A549 (cell line): ENCODE results near the gene RAD51B. TPM values are rescaled to one million over a fixed set of nuclear protein-coding genes. Genes with fewer than 3 reads are reported as not detected.

Experiments used
- ATAC-seq, 2 experiments: fragments of 200-7000 bp in 1 of 2; fragments of >200 bp in 1 of 2; cut with Nextera tagmentation in 1 of 2; cut with Tn5 transposase in 1 of 2; 3 replicates each; pipeline versions ENCODE4 v1.8.0 to v1.9.1; 2018 to 2020; ENCODE audit warnings: mild to moderate bottlenecking in 1 of 2, moderate library complexity in 1 of 2
- CTCF ChIA-PET: fragments of 300-600 bp; sonication (Branson Sonifier 250); formaldehyde crosslinking; extraction: SDS; loops from one replicate; lab custom pipeline; 2021; ENCODE audit warnings: antibody characterized with exemption, inconsistent platforms; lab: Yijun Ruan, JAX
- POLR2A ChIA-PET: fragments of 350-600 bp; formaldehyde crosslinking; extraction: SDS; loops from one replicate; lab custom pipeline; 2021; ENCODE audit warnings: antibody characterized with exemption, inconsistent platforms; lab: Yijun Ruan, JAX
- DNase-seq, 2 experiments: peaks; one replicate each; pipeline versions ENCODE4 v3.0.0 to v3.0.0-alpha.2; 2011 to 2016; ENCODE audit warnings: low read depth in 1 of 2, low spot score in 1 of 2
- FAIRE-seq: peaks from 2 replicates; lab custom pipeline; 2011; peaks lifted over from hg19 to GRCh38; lab: Jason Lieb, UNC
- H3K27ac ChIP-seq, 2 experiments: fragments of >200 bp; sonication (Bioruptor Twin); formaldehyde crosslinking; 3 replicates each; pipeline ENCODE4 v1.5.1; 2016 to 2017
- H3K4me1 ChIP-seq: fragments of >200 bp; sonication (Bioruptor Twin); formaldehyde crosslinking; 3 replicates; pipeline ENCODE4 v1.6.1; 2016
- H3K4me2 ChIP-seq: fragments of >200 bp; sonication (Bioruptor Twin); formaldehyde crosslinking; 3 replicates; pipeline ENCODE4 v1.6.1; 2016
- H3K4me3 ChIP-seq: fragments of >200 bp; sonication (Bioruptor Twin); formaldehyde crosslinking; 3 replicates; pipeline ENCODE4 v1.5.1; 2016
- H3K9me3 ChIP-seq: fragments of >200 bp; sonication (Bioruptor Twin); formaldehyde crosslinking; 3 replicates; pipeline ENCODE4 v1.6.1; 2016
- CBX8 ChIP-seq: fragments of 200-600 bp; sonication (generic); IDR thresholded peaks from 2 replicates; pipeline ENCODE4 v1.6.1; 2016
- FOSL2 ChIP-seq, 2 experiments: fragments of 450-650 bp in 1 of 2; fragments of >200 bp in 1 of 2; sonication (Bioruptor Twin) in 1 of 2; formaldehyde crosslinking; IDR thresholded peaks; 2 replicates each; pipeline versions ENCODE4 v1.5.0 to v1.6.1; 2016 to 2020; ENCODE audit warnings: mild to moderate bottlenecking in 1 of 2, moderate library complexity in 1 of 2
- FOXS1 ChIP-seq: fragments of 250-450 bp; sonication (Bioruptor Pico); IDR thresholded peaks from 2 replicates; pipeline ENCODE4 v1.5.0; 2020; ENCODE audit warnings: mild to moderate bottlenecking, moderate library complexity
- POLR2A ChIP-seq: IDR thresholded peaks from 2 replicates; pipeline ENCODE4 v1.6.1; 2012; ENCODE audit warnings: mild to moderate bottlenecking, low read length
- POLR2AphosphoS2 ChIP-seq: conservative IDR thresholded peaks from 2 replicates; pipeline ENCODE4 v1.6.1; 2012; ENCODE audit warnings: low read length, improper control_type of control experiment, inconsistent platforms
- RAD21 ChIP-seq, 2 experiments: fragments of >200 bp in 1 of 2; sonication (Bioruptor Twin) in 1 of 2; formaldehyde crosslinking in 1 of 2; IDR thresholded peaks in 1 of 2; conservative IDR thresholded peaks in 1 of 2; 2 replicates in 1 of 2; 3 replicates in 1 of 2; pipeline ENCODE4 v1.6.1; 2012 to 2018; ENCODE audit warnings: inconsistent platforms in 1 of 2
- RCOR1 ChIP-seq: fragments of 150-350 bp; IDR thresholded peaks from 2 replicates; pipeline ENCODE4 v1.6.1; 2014; ENCODE audit warnings: antibody characterized with exemption, low read length, low read depth
- REST ChIP-seq: fragments of 200-600 bp; sonication (generic); IDR thresholded peaks from 2 replicates; pipeline ENCODE4 v1.6.1; 2016; ENCODE audit warnings: antibody characterized with exemption, mild to moderate bottlenecking, moderate library complexity
- RNF2 ChIP-seq: fragments of 200-600 bp; sonication (generic); IDR thresholded peaks from 2 replicates; pipeline ENCODE4 v1.6.1; 2016; ENCODE audit warnings: low read depth, mild to moderate bottlenecking, antibody characterized with exemption, moderate library complexity, borderline replicate concordance
- SREBF2 ChIP-seq: fragments of 450-650 bp; IDR thresholded peaks from 2 replicates; pipeline ENCODE4 v1.6.1; 2014; ENCODE audit warnings: mild to moderate bottlenecking, moderate library complexity
- TP53 ChIP-seq: fragments of 250-450 bp; sonication (Bioruptor Pico); IDR thresholded peaks from 2 replicates; pipeline ENCODE4 v1.5.0; 2021; ENCODE audit warnings: mild to moderate bottlenecking, moderate library complexity
- USF2 ChIP-seq: fragments of 450-650 bp; IDR thresholded peaks from 2 replicates; pipeline ENCODE4 v1.6.1; 2014; ENCODE audit warnings: antibody characterized with exemption
- ZNF302 ChIP-seq: fragments of 250-450 bp; sonication (Bioruptor Pico); IDR thresholded peaks from 2 replicates; pipeline ENCODE4 v1.9.0; 2021; ENCODE audit warnings: inconsistent platforms, mild to moderate bottlenecking, moderate library complexity
- ZSCAN20 ChIP-seq: fragments of 250-450 bp; sonication (Bioruptor Pico); IDR thresholded peaks from 2 replicates; pipeline ENCODE4 v1.8.0; 2022; ENCODE audit warnings: mild to moderate bottlenecking, moderate library complexity
- WGBS: methylation state at CpG from one replicate; pipeline ENCODE4 v1.1.6; 2017; ENCODE audit errors: missing lambda C conversion rate; 5-methylcytosine and 5-hydroxymethylcytosine counted together
- polyA plus RNA-seq, 4 experiments: library from polyadenylated mRNA; depleted of rRNA in 3 of 4; stranded (reverse); fragments of >200 nt; fragmentation: RNase III in 1 of 4; extraction: RNeasy Plus Mini Kit Qiagen cat#74134 plus additional on column Dnase treatment in 1 of 4; gene quantifications; 2 replicates in 3 of 4; 3 replicates in 1 of 4; pipeline ENCODE4 v1.2.3, GENCODE V29; 2011 to 2017
- TF ChIP-seq, protein P1 (sequence below): fragments of >200 bp; sonication (Bioruptor Twin); formaldehyde crosslinking; IDR thresholded peaks from 3 replicates; pipeline ENCODE4 v1.6.1; 2016
- TF ChIP-seq, protein P2 (sequence below): IDR thresholded peaks from 2 replicates; pipeline ENCODE4 v1.6.1; 2012
- TF ChIP-seq, protein P3 (sequence below): fragments of 150-350 bp; IDR thresholded peaks from 2 replicates; pipeline ENCODE4 v1.6.1; 2014; ENCODE audit warnings: low read depth, mild to moderate bottlenecking, low read length
- TF ChIP-seq, protein P4 (sequence below): fragments of 250-450 bp; sonication (Bioruptor Pico); IDR thresholded peaks from 2 replicates; pipeline ENCODE4 v1.5.0; 2021; ENCODE audit warnings: mild to moderate bottlenecking, moderate library complexity, borderline replicate concordance

The RAD51B gene
- polyA plus RNA-seq, 2 of the 4 experiments (the other 2 are of a cell fraction) = 7.2 to 10.8 TPM

DNA sequence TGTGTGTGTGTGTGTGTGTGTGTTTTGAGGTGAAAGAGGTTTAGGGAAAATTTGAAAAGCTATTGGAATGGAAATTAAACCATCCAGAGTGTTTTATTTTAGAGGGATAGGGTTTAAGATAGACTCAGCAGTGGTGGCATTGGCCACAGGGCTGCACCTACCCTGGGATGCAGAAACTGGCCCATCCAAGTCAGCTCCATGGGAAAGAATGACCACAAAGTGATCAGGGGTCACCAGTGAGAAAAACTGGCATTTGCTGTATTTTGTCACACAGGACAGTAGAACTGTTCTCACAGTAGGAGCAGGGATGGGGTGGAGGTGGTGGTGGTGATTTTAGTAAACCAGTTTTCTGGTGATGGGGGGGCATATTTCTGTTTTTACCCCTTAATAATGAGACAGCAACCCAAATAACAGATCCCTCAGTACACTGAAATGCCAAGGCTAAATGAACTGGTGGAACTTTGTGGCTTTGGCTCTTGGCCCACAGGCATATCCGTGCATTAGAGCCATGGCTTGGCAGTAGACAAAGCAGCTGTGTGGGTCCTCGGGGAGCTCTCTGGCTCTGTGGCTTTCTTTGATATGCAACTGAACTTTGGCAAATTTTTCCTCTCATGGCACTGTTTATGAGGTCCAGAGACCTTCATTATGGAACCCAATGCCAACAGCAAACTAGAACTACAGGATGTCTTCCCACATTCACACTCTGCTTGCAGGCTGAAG lies 625.0 kb downstream of the RAD51B start:
- no peak for FAIRE-seq
- peak overlapping the region; percentile 42 to 57 for H3K27ac ChIP-seq
- no peak overlapping the region for H3K4me3 ChIP-seq
- ATAC-seq = no peak
- TF ChIP-seq FOXS1 (no peak), RAD21 (conservative IDR thresholded peaks at IDR 0.05 in 1 of 2, IDR thresholded peaks at IDR 0.05 in 1 of 2) (no peak), USF2 (no peak), TP53 (no peak), CBX8 (no peak), RNF2 (no peak), POLR2AphosphoS2 (no peak), REST (no peak), SREBF2 (no peak)
- TF ChIP-seq, protein P1, sequence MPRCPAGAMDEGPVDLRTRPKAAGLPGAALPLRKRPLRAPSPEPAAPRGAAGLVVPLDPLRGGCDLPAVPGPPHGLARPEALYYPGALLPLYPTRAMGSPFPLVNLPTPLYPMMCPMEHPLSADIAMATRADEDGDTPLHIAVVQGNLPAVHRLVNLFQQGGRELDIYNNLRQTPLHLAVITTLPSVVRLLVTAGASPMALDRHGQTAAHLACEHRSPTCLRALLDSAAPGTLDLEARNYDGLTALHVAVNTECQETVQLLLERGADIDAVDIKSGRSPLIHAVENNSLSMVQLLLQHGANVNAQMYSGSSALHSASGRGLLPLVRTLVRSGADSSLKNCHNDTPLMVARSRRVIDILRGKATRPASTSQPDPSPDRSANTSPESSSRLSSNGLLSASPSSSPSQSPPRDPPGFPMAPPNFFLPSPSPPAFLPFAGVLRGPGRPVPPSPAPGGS = no peak
- no peaks in the 10 kb centered on the region for H3K9me3 ChIP-seq
- WGBS = 61% methylated on average over 2 of the region's 2 CpGs
- CTCF ChIA-PET = interaction anchor here (0.7 to 2.1 kb wide), 2 partner anchors 10 to 147 kb away, joined by 3 to 10 read pairs; no protein-coding TSS in a partner anchor
- POLR2A ChIA-PET = no interaction called here
- H3K4me2 ChIP-seq = no peak overlapping the region
- peaks cover 43% of the 10 kb centered on the region for H3K4me1 ChIP-seq
- no peak for DNase-seq

GRCh38 chr14:68446243-68447040 lies 626.9 kb downstream of the RAD51B start:
- POLR2A ChIA-PET = no interaction called here
- 94% methylated on average over 7 of the region's 7 CpGs for WGBS
- FAIRE-seq = no peak
- TF ChIP-seq FOSL2 (IDR thresholded peaks at IDR 0.05) (no peak), FOSL2 (CRISPR knock-in tag; IDR thresholded peaks at IDR 0.05) (no peak), REST (no peak), ZNF302 (CRISPR knock-in tag) (no peak), ZSCAN20 (CRISPR knock-in tag) (no peak), RCOR1 (no peak), TP53 (no peak), POLR2A (no peak)
- TF ChIP-seq, protein P2, sequence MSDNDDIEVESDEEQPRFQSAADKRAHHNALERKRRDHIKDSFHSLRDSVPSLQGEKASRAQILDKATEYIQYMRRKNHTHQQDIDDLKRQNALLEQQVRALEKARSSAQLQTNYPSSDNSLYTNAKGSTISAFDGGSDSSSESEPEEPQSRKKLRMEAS = no peak
- TF ChIP-seq, protein P3, sequence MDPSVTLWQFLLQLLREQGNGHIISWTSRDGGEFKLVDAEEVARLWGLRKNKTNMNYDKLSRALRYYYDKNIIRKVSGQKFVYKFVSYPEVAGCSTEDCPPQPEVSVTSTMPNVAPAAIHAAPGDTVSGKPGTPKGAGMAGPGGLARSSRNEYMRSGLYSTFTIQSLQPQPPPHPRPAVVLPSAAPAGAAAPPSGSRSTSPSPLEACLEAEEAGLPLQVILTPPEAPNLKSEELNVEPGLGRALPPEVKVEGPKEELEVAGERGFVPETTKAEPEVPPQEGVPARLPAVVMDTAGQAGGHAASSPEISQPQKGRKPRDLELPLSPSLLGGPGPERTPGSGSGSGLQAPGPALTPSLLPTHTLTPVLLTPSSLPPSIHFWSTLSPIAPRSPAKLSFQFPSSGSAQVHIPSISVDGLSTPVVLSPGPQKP = no peak
- TF ChIP-seq, protein P4, sequence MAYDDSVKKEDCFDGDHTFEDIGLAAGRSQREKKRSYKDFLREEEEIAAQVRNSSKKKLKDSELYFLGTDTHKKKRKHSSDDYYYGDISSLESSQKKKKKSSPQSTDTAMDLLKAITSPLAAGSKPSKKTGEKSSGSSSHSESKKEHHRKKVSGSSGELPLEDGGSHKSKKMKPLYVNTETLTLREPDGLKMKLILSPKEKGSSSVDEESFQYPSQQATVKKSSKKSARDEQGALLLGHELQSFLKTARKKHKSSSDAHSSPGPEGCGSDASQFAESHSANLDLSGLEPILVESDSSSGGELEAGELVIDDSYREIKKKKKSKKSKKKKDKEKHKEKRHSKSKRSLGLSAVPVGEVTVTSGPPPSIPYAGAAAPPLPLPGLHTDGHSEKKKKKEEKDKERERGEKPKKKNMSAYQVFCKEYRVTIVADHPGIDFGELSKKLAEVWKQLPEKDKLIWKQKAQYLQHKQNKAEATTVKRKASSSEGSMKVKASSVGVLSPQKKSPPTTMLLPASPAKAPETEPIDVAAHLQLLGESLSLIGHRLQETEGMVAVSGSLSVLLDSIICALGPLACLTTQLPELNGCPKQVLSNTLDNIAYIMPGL (CRISPR knock-in tag) = no peak
- TF ChIP-seq, protein P1 = no peak

More at GRCh38 chr14:68446243-68447040, 626.9 kb downstream of the RAD51B start:
- CTCF ChIA-PET = interaction anchor here (0.5 kb wide), 1 partner anchor 1128 kb away, joined by 3 read pairs; the partner anchor contains the start of gene CCDC177
- no peak for DNase-seq
- H3K4me3 ChIP-seq = no peak overlapping the region
- peaks cover 46% of the 10 kb centered on the region for H3K4me1 ChIP-seq
- no peak overlapping the region for H3K4me2 ChIP-seq
- ATAC-seq = no peak
- H3K9me3 ChIP-seq = no peaks in the 10 kb centered on the region
- H3K27ac ChIP-seq = peak overlapping the region; percentile 69 to 70; a peak in 5 of 6 replicates
